ENCODE results near the gene ZBED4. TPM values are rescaled to one million over a fixed set of nuclear protein-coding genes. Genes with fewer than 3 reads are reported as not detected.

ZBED4 gene
- total RNA-seq, 1 experiment from 2014 or later = 21.6 TPM

GRCh38 chr22:49865156-49865555 is 11.5 kb downstream of the ZBED4 start:
- peaks cover 99% of the 10 kb centered on the region for H3K79me2 ChIP-seq (ENCODE audit: insufficient read depth, low read length)
- no peak for ATAC-seq
- H4K20me1 ChIP-seq (ENCODE audit: insufficient read depth) = 0 out of 2 replicates have a peak, but pooled peaks cover 4% of the 10 kb centered on the region
- no TSS peak for BruUV-seq (replicated peaks)
- ChIA-PET CTCF (no interaction called here), POLR2A (no interaction called here), RAD21 (ENCODE audit: low non-redundant PET in 1 of 2, low total read pairs in 2 of 2, uncharacterized antibody in 2 of 2, unreplicated experiment in 2 of 2) (no interaction called here)
- TF ChIP-seq YY1 (IDR thresholded peaks at IDR 0.05; ENCODE audit: extremely low read depth, insufficient replicate concordance, low read depth, low read length) (no peak), SP1 (IDR thresholded peaks at IDR 0.05; ENCODE audit: low read depth) (no peak), ELF1 (IDR thresholded peaks at IDR 0.05; ENCODE audit: borderline replicate concordance, low read depth) (no peak), SRF (IDR thresholded peaks at IDR 0.05; ENCODE audit: low read depth) (no peak), CTCF (IDR thresholded peaks at IDR 0.05 in 2 of 3, conservative IDR thresholded peaks at IDR 0.05 in 1 of 3; ENCODE audit: borderline replicate concordance in 1 of 3, insufficient read depth in 1 of 3, low read depth in 2 of 3, low read length in 2 of 3) (no peak), ATF3 (IDR thresholded peaks at IDR 0.05) (no peak), CBX3 (IDR thresholded peaks at IDR 0.05; ENCODE audit: low read depth) (no peak), FOSL1 (IDR thresholded peaks at IDR 0.05; ENCODE audit: low read depth) (no peak), ZBTB33 (IDR thresholded peaks at IDR 0.05; ENCODE audit: extremely low read depth, insufficient replicate concordance, low read length) (no peak), ZFX (IDR thresholded peaks at IDR 0.05) (no peak)
- H3K27me3 ChIP-seq (ENCODE audit: insufficient read depth, low read length) = no peaks in the 10 kb centered on the region
- DNase-seq (ENCODE audit: low read depth, low spot score) = no peak
- intact Hi-C loops (cut with micrococcal nuclease) = no loop called here
- H3K4me1 ChIP-seq (ENCODE audit: control insufficient read depth in 1 of 2, insufficient read depth in 2 of 2, low read length in 2 of 2) = no peaks in the 10 kb centered on the region
- H2AFZ ChIP-seq (ENCODE audit: low read depth, low read length, poor library complexity, severe bottlenecking) = no peak overlapping the region
- H3K27ac ChIP-seq (ENCODE audit: low read depth, low read length) = no peak overlapping the region
- peaks cover 0 to 5% of the 10 kb centered on the region in 2 experiments; a peak in 1 of 4 replicates for H3K36me3 ChIP-seq (ENCODE audit: control insufficient read depth in 1 of 2, insufficient read depth in 2 of 2, low read length in 2 of 2)
- H3K9me2 ChIP-seq (ENCODE audit: insufficient read depth) = no peaks in the 10 kb centered on the region
- no peak overlapping the region for H3K4me2 ChIP-seq (ENCODE audit: low read length)
- H3K4me3 ChIP-seq (replicated peaks in 1 of 2; ENCODE audit: low read depth in 1 of 2, low read length in 2 of 2) = no peak overlapping the region
- H3K9ac ChIP-seq (ENCODE audit: low read length) = no peak overlapping the region
- peaks cover 18 to 25% of the 10 kb centered on the region in 2 experiments; a peak in 2 of 4 replicates for H3K9me3 ChIP-seq (ENCODE audit: control insufficient read depth in 1 of 2, insufficient read depth in 1 of 2, low read depth in 1 of 2, low read length in 2 of 2)
